GM18868 (cell line): ENCODE data around the gene ISOC2.

Experiments used
- ATAC-seq: cut with Tn5 transposase; IDR thresholded peaks from one replicate; pipeline ENCODE4 v1.9.1; 2021; ENCODE audit warnings: mild to moderate bottlenecking, moderate library complexity; ENCODE audit not compliant: unreplicated experiment

Gene ISOC2

DNA sequence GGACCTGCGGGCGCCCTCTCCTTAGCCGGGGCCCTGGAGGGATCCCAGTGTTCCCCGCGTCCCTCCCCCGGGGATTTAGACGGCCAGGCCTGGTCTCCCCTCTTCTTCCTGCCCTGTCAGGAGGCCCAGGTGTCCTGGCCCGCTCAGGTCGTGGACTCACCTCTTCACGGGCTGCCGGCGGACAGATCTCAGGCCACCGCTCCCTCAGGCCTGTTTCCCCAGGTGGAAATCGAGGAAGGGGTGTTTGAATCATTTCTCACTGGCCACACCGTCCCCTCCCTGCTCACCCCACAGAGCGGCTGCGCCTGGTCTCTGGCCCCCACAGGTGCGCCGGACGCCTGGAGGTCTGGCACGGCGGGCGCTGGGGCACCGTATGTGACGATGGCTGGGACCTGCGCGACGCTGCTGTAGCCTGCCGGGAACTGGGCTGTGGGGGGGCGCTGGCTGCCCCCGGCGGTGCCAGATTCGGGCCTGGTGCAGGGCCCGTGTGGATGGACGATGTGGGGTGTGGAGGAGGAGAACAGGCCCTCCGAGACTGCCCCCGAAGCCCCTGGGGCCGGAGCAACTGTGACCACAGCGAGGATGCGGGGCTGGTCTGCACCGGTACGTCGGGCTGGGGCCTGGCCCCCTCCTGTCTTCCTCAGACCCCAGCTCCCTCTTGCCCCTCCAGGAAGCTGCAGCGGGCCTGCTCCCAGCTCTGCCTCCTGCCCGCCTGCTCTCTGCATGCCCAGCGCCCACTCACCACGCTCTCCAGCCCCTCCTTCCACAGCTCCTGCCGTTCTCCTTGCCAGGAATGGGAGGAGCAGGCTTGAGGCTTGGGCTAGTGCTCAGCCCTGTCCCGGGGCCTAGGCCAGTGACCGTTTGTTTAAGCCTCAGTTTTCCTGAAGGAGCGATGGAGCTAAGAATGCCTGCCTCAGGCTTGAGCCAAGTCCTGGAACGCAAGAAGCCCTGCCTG lies 29.3 kb upstream of the ISOC2 start:
- ATAC-seq, result no peak

DNA sequence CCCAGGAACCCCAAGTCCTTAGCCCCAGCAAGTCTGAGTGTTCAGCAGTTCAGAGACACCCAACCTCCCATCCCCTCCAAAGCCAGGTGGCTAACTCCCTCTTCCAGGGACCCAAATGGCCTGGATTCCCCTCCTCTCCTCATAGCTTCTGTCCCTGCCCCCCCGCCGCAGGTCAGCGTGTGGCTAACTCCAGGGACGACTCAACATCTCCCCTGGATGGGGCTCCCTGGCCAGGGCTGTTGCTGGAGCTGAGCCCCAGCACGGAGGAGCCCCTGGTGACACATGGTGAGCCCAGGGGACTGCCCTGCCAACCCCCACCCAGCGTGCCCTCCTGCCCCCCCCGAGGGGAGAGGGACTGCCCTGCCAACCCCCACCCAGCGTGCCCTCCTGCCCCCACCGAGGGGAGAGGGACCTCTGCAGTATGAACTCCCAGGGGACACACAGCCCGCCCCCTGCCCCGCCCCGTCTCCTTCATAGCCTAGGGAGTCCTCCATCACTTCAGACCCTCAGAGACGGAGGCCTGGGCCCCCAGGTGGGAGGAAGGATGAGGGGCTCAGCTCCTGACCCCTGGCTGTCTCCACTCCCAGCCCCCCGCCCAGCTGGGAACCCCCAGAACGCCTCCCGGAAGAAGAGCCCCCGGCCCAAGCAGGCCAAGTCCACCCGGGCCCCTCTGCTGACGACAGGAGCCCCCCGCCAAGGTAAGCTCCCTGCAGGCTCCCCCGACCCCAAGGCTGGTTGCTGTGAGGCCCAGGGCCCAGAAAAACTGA lies 28.5 kb upstream of the ISOC2 start:
- ATAC-seq, result no peak

DNA sequence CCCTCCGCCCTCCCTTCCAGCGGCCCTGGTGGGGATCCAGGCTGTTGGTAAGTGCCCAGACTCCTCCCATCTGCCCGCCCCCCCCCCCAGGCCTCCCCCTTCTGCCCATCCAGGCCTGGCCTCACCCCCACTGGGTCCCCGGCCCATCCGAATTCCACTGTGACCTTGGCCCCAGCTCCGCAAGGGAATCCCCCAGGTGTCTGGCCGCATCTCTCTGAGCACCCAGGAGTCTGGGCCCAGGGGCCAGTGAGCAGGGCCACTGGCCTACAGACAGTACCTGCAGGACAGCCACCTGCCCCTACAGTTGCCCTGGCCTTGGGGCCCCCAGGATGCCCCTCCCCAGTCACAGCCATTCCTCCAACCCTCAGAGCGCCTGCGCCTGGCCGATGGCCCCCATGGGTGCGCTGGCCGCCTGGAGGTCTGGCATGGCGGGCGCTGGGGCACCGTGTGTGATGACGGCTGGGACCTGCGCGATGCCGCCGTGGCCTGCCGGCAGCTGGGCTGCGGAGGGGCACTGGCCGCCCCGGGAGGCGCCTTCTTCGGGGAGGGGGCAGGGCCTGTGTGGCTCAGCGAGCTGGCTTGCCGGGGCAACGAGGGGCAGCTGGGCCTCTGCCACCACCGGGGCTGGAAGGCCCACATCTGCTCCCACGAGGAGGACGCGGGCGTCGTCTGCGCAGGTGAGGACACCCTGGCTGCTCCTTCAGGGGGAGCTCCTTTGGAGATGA lies 27.7 kb upstream of the ISOC2 start:
- no peak for ATAC-seq

GRCh38 chr19:55487924-55488687 lies 26.7 kb upstream of the ISOC2 start, which contains the start of gene SSC5D:
Gene SSC5D, plus strand, starts transcription at chr19:55488436. Its CDS starts 154 bp downstream, at chr19:55488590.
- ATAC-seq, result no peak

- no peak for ATAC-seq
Observed at GRCh38 chr19:55486971-55487923, 25.8 kb upstream of the ISOC2 start.

- ATAC-seq, result no peak
Observed at GRCh38 chr19:55486043-55486970, 24.9 kb upstream of the ISOC2 start.

DNA sequence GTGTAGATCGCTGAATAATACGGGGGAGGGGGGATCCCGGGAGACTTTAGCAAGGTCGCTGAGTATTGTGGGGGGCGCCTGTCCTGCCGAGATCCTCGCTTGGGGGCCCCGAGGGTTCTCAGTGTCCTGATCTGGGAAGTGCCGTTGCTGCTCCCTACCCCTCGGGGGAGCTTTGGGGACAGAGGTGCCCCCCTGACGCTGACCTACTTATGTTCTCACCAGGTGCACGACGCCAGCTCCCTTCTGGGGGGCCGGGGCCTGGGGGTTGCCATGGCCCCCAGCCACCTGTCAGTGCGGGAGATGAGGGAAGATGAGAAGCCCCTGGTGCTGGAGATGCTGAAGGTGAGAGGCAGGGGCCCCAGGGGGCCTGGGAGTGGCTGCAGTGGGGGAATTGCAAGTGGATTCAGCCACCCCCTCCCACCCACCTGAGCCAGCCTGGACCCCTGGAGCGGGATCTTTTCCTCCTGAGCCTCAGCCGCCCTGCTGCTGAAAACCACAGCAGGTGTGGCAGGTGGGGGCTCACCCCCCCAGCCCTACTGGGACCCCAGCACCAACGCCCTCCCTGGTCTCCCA lies 24.1 kb upstream of the ISOC2 start:
- no peak for ATAC-seq

- ATAC-seq, result no peak
Observed at GRCh38 chr19:55484593-55485438, 23.4 kb upstream of the ISOC2 start, which contains the start of gene NAT14. Gene NAT14, plus strand, starts transcription at chr19:55485188. Its CDS starts 521 bp downstream, at chr19:55485709.

GRCh38 chr19:55483706-55484592 lies 22.5 kb upstream of the ISOC2 start:
- ATAC-seq, result no peak

DNA sequence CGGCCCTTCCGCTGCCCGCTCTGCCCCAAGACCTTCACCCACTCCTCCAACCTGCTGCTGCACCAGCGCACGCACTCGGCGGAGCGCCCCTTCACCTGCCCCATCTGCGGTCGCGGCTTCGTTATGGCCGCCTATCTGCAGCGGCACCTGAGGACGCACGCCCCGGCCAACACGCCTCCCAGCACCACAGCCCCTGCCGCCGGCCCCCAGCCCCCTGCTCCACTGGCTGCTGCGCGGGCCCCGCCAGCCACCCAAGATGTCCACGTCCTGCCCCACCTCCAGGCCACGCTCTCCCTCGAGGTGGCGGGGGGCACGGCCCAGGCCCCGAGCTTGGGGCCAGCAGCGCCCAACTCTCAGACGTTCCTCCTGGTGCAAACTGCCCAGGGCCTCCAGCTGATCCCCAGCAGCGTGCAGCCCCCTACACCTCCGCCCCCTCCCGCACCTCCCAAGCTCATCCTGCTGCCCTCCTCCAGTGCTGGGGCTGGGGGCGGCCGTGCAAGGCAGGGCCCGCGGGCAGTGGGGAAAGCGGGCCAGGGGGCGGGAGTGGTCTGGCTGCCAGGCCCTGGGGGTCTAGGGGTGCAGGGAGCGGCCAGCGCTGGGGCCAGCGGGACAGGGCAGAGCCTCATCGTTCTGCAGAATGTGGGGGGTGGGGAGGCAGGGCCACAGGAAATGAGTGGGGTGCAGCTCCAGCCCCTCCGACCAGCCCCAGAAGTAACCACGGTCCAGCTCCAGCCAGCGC lies 21.7 kb upstream of the ISOC2 start:
- no peak for ATAC-seq

DNA sequence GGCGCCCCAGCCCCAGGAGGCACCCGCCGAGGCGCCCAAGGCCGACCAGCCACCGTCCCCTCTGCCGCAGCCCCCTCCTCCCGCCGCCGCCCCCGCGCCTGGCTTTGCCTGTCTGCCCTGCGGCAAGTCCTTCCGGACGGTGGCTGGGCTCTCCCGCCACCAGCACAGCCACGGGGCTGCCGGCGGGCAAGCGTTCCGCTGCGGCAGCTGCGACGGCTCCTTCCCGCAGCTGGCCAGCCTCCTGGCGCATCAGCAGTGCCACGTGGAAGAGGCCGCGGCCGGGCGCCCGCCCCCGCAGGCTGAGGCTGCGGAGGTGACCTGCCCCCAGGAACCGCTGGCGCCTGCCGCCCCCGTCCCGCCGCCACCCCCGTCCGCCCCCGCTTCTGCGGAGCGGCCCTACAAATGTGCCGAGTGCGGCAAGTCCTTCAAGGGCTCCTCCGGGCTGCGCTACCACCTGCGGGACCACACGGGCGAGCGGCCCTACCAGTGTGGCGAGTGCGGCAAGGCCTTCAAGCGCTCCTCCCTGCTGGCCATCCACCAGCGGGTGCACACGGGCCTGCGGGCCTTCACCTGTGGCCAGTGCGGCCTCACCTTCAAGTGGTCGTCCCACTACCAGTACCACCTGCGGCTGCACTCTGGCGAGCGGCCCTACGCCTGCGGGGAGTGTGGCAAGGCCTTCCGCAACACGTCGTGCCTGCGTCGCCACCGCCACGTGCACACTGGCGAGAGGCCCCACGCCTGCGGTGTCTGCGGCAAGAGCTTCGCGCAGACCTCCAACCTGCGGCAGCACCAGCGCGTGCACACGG lies 20.9 kb upstream of the ISOC2 start:
- no peak for ATAC-seq

DNA sequence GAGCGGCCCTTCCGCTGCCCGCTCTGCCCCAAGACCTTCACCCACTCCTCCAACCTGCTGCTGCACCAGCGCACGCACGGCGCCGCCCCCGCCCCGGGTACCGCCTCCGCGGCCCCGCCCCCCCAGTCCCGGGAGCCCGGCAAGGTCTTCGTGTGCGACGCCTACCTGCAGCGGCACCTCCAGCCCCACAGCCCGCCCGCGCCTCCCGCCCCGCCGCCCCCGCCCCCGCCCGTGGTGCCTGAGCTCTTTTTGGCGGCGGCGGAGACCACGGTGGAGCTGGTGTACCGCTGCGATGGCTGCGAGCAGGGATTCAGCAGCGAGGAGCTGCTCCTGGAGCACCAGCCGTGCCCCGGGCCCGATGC lies 20.3 kb upstream of the ISOC2 start:
- no peak for ATAC-seq

- no peak for ATAC-seq
Observed at GRCh38 chr19:55481148-55481793, 19.8 kb upstream of the ISOC2 start.
